ENCODE results near the gene PPP4R3B. TPM values are rescaled to one million over a fixed set of nuclear protein-coding genes. Genes with fewer than 3 reads are reported as not detected.
"Not testable (repeated sequence)": the region's sequence is repeated elsewhere in the genome, so short reads cannot be mapped to it uniquely, and the experiment has no call there.

The PPP4R3B gene
- polyA plus RNA-seq (2013, experiment 1 of 2; ENCODE audit: insufficient read length) = 34.3 TPM
- polyA plus RNA-seq (2013, experiment 2 of 2; ENCODE audit: insufficient read length) = 34.0 TPM

DNA sequence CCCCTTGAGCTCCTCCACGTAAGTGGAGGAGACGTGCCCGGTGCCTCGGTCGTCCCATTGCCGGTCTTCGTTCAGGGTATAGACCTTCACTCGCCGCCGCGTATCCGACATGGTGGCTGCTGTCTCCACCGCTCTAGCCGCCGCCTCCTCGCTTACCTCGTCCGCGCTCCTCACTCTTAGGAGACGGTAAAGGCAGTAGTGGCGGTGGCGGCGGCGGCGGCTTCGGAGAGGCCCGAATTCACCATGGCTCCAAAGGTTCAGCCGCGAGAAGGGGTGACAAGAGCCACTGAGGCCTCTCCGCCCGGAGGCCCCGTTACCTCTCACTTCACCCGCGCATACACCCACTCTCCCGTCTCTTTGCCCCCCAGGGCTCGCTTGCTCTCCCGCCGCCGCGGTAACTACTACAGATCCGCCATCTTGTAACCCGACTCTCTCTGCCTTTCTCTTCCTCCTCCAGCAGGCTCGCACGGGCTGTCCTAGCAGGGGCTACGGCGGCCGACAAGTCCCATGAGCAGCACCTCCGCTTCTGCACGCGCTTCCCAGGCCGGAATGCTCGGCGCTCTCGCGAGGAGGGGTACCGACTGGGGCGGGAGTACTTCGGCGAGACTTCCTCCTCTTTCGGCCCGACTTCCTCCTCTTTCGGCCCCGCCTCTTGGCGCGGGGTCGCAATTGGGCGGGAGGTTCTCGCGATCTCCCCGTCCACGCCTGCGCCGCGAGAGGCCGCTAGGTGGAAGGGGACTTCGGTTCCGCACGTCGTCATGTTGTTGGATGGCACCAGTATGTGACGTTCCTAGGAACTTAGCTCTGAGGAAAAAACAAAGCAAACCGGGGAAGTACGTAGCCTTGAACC lies at the start of gene PPP4R3B:
TSS of gene PPP4R3B (minus strand) at position 448 of the 850 bp plus-strand sequence. CDS start at position 111, 337 bp downstream.
- DNase-seq = peak; percentile 100

DNA sequence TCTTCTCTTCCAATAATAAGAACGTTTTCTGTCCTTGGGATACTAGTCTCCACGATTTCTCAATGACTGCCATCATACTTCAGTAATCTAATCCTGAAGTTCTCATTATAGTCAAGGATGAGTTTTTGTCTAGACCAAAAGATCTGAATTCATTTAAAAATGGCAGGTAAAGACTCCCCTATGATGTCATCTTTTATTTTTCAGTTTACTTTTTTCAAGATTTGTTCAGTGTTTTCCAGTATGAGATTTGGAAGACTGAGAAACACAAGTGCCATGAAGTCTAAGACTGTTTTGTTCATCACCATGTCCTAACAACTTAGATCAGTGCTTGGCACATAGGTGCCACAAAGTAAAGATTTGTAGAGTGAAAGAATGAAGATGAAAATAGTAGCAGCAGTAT lies 35.8 kb upstream of the PPP4R3B start:
- no peak for DNase-seq

DNA sequence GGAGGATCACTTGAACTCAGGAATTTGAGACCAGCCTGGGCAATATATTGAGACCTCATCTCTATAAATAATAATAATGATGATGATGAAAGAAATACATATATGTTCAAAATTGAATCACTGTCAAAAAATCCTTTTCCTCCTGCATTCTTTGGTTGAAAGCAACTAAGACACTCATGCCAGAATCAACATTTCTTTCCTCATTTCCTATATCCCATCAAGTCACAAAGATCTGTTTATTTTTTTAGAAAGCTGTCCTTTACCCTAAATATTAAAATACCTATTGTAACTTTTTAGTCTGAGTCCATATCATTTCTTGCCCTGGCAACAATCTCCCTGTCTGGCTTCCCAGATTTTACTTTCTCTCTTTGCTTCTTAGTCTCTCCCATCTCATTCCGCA lies 31.8 kb upstream of the PPP4R3B start:
- DNase-seq = no peak

DNA sequence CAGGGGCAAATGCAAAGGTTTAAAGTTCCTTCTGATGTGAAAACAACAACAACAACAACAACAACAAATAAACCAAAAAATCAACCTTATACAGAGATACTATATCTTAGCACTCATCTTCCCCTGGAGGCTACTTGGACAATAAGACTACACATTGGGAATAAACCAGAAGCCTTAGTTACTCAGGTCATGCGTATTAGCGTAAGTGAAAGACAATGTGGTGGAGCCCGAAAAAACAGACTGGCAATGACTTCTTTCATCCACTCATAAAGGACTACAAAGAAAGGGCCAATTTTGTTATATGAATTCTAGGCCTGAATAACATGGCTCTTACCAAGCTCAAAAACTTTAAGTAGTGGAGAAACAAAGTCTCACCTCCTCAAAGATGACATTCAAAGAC lies 19.4 kb upstream of the PPP4R3B start:
- DNase-seq = no peak

DNA sequence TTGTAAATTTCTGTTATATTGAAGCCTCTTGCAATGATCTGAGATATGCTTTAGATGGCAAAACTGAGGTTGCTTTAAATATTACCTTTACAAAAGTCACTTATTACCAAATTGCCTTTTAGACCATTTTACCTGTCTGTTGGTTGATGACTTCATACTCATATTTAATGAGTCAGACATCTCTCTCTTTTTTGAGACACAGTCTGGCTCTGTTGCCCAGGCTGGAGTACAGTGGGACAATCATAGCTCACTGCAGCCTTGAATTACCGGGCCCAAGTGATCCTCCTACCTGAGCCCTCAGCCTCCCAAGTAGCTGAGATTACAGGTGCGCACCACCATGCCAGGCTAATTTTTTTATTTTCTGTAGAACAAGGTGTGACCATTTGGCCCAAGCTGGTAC lies 11.5 kb upstream of the PPP4R3B start:
- no peak for DNase-seq

DNA sequence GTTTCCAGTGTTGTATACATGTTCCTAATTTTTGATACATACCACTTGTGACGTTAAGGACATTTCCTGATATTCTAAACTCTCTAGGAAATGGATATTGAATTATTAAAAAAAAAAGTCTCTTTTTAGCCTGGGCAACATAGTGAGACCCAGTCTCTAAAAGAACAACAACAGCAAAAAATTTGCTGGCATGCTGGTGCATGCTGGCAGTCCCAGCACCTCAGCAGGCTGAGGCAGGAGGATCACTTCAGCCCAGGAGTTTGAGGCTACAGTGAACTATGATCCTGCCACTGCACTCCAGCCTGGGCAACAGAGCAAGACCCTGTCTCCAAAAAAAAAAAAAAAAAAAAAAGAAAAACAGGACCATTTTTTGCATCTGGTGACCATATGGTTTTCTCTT lies 10.5 kb upstream of the PPP4R3B start:
- no peak for DNase-seq

DNA sequence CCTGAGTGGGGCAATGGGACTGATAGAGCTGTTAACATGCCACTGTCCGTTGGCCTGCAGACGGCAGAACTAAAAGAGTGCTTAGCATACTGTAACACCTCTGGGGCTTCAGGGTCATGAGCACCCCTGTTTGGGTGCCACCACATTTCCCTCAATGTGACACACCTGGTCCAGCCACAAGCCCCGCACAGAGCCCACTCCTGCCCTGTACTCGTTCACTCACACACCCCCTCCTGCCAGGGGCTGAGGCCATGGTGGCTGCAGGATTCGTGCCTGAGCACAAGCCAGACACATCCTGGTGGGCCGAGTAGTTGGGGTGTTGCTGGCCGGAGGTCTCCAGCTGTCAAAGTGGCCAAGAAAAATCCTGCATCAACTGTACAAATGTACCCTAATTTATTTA lies 4.4 kb upstream of the PPP4R3B start:
- no peak for DNase-seq

DNA sequence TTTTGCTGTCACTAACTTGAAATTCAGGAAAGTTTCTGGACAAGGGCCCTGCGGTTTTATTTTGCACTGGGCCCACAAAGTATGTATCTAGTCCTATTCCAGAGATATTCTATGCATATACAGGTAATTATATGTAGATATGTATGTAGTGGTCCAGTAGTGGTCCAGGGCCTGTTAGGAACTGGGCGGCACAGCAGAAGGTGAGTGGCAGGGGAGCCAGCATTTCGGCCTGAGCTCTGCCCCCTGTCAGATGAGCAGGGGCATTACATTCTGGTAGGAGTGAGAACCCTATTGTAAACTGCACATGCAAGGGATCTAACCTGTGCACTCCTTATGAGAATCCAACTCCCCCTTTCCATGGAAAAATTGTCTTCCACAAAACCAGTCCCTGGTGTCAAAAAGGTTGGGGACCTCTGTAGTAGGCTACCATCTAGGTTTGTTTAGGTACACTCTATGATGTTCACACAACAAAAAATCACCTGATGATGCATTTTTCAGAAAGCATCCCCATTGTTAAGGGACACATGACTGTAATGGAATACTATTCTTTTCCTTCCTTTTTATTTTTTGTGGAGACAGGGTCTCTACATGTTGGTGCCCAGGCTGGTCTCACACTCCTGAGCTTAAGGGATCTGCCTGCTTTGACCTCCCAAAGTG lies 2.8 kb upstream of the PPP4R3B start:
- DNase-seq = no peak

DNA sequence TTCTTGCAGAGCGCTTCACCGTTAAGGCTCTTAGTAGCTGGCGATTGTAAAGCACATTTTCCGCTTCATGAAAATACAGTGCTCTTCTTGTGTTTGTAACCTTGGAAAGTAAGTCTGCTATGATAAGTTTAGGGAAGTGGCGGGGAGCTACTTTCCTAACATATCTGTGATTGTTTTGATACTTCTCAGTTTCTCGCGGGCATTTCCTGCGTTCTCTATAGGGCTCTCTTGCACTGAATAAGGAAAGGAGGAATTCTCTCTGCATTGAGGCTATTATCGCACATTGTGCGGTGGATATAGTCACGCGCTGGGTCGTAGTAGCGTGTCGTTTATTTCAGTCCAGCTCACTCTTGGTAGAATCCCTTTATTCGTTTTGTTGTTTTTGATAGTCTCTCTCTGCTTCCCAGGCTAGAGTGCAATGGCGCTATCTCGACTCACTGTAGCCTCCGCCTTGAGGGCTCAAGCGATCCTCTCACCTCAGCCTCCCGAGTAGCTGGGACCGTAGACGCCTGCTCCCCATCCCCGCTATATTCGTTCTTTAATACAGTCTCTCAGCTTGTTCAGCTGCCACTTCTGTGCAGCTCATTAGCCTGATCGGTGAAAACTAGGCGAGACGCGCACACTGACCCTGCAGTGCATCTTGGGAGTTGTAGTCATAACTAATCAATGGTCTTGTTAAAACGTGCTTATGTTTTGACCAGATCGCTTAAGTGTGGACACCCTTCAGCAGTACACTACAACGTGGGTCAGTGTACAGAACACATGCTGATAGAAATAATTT lies 1.0 kb upstream of the PPP4R3B start:
- DNase-seq = peak; percentile 45

DNA sequence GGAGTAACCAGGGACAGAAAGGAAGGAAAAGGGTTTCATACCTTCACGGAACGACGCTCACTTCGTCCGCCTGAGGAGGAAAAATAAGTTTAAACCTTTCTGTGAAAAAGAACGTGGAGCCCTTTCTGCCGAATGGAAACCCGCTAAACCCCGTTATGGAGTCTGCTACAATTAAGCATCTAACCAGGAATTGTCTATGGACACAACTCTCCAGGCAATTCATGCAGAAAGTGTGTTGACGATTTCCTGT lies 528 bp upstream of the PPP4R3B start:
- DNase-seq = peak; percentile 2

DNA sequence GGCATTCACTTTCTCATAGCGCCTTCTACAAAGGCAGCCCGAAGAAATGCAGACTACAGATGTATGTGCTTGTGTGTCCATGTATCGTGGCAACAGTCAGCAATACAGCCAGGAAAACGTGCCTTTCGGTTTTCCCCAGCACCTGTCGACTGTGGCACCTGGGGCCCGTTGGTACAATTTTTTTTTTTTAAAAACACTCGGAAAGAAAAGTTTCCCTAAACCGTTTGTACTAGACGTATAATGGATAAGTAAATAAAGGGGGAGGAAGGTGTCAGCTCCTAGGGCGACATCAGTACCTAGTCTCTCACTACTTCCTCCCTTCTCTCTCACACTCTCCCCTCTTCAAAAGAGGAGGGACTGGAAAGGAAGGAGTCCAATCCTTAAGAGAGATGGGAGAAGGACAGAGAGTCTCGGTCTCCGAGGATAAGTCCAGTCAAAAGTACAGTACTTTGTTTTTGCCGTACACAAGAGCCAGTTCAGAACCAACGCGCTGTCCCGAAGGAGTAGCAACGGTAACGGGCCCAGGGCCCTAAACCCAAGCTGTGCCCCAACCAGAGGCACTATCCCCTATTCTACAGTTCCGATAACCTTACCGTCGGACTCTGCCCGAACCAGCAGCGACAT lies 759 bp downstream of the PPP4R3B start:
- peak; percentile 37 for DNase-seq

DNA sequence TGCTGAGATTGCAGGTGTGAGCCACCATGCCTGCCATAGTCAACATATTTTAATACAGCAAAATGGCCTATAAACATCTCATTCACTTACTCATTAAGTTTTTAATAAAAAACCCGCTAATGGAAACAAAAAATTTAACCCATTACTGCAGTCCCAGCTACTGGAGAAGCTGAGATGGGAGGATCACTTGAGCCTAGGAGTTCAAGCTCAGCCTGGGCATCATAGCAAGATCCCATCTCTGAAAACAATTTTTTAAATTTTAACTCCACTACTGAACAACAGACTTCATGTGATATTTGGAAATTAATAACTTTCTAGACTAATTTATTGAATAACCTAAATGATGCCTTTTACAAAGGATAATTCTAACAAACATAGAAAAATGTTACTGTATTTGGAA lies 5.4 kb downstream of the PPP4R3B start:
- DNase-seq = no peak

DNA sequence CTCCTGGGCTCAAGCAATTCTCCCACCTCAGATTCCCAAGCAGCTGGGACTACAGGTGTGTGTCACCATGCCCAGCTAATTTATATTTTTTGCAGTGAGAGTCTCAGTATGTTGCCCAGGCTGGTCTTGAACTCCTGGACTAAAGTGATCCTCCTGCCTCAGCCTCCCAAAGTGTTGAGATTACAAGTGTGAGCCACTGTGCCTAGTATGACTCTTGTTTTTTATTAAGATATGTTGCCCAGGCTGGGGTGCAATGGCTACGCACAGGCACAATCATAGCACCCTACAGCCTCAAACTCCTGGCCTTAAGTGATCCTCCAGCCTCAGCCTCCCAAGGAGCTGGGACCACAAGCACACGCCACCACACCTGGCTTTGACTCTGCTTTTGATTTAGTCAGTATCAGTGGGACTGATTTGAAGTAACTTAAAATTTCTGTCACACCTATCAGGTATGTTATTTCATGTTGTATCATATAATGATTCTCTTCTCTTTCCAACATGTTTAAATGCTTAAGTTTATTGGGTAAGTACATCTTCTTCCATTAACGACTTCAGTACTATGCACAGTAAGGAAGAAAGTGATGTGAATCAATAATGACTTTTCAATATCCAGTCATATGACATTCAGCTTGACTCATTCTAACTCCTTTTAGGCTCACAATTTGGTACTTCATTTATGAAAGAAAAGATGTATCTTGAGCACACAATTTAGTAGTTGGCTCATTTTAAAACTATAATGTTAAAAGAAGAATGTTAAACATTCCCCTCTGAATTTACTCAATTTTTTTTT lies 6.3 kb downstream of the PPP4R3B start:
- DNase-seq = no peak

DNA sequence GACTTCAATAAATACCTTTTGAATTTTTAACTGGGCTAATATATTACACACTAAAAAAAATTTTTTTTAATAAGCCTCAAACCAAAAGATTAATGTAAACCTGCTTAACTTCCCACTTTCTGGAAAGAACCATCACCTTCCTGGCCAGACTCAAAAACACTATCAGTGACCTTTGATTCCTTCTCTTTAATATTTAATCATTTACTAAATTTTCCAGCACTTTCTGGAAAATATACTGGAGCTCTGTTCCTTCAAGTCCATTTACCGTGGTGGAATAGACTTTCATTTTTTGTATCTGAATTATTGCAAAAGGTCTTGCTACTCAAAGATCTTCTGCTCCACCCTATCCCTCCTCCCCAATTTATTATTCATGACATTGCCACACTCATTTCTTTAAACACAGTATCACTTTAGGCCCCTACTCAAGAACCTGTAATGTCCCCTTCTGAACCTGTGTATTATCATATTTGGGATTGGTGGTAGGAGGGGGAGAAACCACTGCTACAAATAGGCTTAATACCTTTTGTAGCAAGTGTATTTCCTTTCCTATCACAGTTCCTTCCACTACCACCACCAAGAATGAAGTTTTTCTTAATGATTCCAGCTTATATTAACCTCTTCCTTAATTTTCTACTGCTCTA lies 7.4 kb downstream of the PPP4R3B start:
- DNase-seq = no peak

DNA sequence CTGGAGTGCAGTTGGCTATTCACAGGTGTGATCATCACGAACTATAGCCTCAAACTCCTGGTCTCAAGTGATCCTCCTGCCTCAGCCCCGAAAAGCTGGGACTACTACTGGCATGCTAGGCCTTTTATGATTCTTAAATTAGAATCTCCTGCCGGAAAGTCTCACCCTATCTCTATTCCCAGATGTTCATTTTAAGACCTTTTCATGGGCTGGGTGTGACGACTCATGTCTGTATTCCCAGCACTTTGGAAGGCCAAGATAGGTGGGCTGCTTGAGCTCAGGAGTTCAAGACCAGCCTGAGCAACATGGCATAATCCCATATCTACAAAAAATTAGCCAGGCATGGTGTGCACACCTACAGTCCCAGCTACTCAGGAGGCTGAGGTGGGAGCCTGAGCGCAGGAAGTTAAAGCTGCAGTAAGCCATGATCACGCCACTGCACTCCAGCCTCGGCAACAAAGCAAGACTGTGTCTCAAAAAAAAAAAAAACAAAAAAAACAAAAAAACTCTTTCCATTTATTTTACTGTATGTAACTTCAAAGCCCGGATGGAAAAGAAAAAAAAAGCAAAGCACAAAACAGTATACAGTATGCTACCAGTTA lies 8.1 kb downstream of the PPP4R3B start:
- DNase-seq = no peak

DNA sequence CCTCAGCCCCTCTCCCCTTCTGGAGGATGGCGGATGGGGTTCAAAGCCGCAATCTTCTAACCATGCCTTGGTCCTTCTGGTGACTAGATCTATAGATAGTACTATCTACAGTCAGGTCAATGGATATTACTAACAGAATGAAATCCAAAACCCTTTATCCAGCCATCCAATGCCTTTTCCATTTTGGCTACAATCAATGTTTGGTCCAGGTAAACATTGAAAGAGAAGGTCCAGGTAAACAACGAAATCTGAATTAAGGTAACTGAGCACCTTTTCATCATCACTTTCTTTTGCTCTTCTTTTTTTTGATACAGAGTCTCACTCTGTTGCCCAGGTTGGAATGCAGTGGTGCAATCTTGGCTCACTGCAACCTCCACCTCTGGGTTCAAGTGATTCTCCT lies 9.7 kb downstream of the PPP4R3B start:
- DNase-seq = no peak

DNA sequence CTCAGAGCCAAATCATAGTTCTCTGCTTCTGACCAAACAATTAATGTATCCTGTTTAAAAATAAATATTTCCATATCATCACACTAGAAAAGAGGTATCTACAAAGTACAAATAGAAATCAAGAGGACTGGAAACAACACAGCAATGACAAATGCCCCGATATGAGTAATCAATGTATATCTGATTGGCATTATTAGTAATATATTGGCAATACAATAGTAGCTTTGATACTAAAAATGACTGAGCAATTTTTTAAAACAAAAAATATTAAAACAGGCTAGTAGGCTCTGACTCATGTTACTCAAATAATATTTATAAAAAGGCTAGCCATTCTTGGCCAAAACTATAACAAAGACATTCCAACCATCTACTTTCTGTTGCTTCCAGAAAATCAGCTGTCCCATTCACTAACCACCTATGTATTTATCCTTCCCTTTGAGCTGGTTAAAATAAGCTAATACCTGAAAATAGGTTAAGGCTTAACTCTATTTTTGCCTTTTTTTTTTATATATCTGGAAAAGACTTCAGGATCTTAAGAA lies 13.3 kb downstream of the PPP4R3B start:
- DNase-seq = no peak

DNA sequence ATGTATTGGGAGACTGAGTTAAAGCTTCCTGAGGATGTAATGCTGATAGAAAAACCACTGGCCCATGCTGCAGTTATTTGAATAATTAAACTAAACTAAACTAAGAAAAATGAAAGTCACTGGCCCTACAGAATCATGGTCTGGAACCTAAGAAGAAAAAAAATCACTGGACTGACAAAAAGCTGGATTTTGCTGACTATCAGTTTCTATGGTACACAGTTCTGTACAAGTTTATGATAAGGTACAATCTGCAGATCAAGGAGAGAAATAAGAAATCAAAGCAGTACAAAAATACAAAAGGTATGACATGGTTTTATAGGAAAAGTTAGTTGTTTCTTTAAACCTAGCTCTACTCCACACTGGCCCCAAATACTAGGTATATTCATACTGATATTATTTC lies 15.6 kb downstream of the PPP4R3B start:
- no peak for DNase-seq

DNA sequence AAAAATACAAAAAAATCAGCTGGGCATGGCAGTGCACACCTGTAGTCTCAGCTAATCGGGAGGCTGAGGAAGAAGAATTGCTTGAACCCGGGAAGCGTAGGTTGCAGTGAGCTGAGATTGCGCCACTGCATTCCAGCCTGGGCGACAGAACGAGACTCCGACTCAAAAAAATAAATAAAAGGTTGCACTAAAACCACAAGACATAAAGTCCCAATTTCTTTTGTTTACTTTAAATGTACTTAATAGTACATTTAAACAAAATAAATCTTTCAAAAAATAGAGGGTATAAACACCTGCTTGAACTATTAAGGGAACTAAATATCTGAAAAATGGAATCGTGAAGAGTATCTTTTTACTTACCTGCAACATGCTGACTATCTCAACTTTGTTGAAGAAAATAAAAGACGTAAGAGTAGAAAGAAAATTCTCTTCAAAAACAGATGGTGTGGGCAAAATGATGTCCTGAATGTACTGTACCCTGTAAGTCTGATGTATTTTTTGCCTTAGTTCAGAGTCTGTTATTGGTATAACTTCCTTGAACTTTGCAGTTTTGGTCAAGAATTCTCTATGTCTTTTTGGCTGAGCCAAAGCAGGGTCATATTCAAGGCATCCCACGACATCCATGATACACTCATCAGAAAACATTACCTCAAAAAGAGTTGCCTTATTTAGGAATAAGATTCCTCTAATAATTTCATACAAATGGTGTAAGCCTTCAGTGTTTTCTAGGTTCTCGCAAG lies 19.2 kb downstream of the PPP4R3B start:
- no peak for DNase-seq

DNA sequence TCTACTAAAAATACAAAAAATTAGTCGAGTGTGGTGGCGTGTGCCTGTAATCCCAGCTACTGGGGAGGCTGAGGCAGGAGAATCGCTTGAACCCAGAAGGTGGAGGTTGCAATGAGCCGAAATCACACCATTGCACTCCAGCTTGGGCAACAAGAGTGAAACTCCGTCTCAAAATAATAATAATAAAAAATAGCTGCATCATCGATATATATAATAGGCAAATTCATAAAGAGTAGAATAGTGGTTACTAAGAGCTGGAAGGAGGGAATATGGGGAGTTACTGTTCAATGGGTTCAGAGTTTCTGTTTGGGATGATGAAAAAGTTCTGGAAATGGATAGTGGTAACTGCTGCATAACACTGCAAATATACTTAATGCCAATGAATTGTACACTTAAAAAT lies 20.6 kb downstream of the PPP4R3B start:
- DNase-seq = not testable (repeated sequence)

All from fibroblast of skin of abdomen (primary cell).